PC-9 (cell line): ENCODE measurements around the gene HBS1L.

Source experiments
- CTCF ChIP-seq: fragments of 200-600 bp; sonication (generic); conservative IDR thresholded peaks from 2 replicates; pipeline ENCODE4 v1.6.1; 2017; ENCODE audit warnings: mixed run types, antibody characterized with exemption, mild to moderate bottlenecking, moderate library complexity
- EZH2 ChIP-seq: fragments of 200-600 bp; sonication (generic); IDR thresholded peaks from 2 replicates; pipeline ENCODE4 v1.8.0; 2017; ENCODE audit warnings: antibody characterized with exemption, low read depth

GRCh38 chr6:134945045-134945444 lies 109.6 kb downstream of the HBS1L start:
- TF ChIP-seq CTCF (no peak), EZH2 (no peak)
